Measurements from ENCODE around the gene SOX18.
A peak's percentile ranks its signal among the peaks of the same experiment; 100 is the strongest.

Gene SOX18

DNA sequence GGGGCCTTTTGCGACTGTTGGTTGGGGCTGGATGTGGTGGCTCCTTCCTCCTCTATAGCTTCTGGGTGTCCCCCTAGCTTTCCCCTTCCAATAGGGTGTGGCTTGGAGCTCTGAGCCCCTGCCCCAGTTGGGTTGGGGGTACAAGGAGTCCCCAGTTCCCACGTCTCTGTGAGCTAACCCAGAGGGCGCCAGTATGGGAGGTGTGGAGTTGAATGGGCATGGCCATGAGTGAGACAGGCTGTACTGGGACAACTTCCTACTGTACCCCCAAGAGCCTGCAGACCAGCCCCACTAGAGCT, 12.3 kb downstream of the SOX18 start:
- DNase-seq (ENCODE audit: low spot score) = no peak

DNA sequence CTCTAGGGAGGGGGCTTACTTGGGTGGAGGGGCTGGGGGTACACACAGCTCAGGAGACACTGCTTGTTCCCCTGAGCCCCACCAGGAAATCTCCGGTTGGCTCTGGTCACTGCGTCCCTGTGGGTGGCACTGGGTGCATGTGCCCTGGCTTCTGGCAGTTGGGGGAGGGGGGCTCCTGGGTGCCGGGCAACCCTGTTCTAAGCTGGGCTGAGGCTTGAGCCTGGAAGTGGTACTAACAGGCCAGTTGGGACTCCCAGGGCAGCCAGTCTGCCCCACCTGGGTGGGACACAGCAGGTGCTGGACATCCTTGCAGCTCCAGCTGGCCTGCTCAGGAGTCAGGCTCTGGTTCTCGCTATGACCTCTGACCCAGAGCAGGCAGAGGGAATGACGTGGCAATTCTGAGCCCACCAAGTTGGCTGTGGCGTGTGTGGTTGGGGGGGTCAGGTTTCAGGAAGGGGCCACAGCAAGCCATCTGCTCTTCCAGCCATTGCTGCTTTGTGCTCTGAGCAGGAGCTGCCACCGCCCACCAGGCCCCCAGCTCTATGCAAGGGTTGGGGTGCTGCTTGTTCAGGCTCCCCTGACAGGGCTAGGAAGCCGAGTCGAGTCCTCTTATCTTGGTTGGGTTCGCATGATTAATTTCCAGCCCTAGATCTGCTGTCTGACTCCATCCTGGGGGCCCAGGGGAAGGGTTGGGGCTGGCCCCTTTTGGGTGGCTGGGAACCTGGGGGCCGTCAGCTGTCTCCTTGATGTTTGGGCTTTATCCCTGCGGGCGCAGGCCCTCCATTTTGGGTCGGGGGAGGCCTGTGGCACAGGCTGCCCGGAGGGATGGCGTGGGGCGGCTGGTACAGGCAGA, 12.9 kb downstream of the SOX18 start:
- DNase-seq (ENCODE audit: low spot score) = no peak

DNA sequence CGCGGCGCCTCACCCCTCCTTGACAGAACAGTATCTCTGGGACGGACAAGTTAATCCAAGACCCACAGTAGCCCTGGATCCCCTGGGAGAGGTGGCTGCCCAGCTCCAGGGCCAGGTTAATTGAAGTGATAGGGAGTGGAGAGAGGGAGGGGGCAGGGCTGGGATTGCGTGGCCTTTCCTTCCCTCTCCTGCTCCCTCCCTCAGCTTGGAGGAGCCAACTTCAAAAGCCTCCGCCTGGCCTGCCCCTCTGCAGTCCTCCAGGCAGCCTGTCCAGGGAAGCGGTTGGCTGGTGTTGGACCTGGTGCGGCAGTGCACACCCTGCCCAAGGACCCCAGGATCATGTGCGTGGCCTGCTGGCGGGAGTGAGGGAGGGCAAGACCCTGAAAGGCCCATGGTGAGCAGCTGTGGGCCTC, 13.5 kb downstream of the SOX18 start, which contains the start of gene C20orf204:
Gene C20orf204, plus strand, starts transcription at position 250 of the 413 bp plus-strand sequence. Its CDS starts 142 bp downstream, at position 392.
- DNase-seq (ENCODE audit: low spot score) = no peak

DNA sequence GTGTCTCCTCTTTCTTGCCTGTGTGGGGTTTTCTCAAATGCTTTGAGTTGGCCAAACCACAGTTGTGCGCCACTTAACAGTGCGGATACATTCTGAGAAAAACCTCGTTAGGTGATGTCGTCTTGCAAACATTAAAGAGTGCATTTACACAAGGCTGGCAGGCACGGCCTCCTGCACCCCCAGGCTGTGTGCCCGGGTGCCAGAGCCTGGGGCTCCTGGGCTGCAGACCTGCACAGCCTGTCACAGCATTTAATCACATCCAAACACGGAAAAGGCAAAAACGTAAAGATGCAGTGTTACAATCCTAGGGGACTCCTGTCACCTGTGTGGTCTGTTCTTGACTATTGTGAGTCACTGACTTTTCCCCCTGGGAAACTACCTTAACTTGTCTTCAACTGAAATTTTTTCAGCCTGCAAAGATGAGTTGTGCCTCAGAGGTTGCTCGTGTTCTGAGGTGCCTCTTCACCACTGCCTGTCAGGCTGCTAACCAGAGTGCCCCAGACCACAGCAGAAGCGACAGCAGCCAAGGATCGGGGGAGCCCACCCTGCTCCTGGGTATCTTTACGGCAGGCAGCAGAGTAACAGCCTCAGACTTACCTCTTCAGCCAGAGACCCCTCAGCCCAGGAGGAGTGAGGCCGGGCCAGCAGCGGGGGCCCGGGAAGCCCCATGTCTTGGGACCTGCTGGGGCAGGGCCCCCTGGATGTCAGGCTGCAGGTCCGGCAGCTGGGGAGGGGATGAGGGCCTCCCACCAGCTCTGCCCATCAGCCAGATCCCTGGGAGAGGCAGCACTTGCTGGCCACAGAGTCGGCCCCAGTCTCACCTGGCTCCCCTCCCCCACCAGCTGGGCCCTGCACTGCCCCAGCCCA, 14.1 kb downstream of the SOX18 start:
- DNase-seq (ENCODE audit: low spot score) = no peak

DNA sequence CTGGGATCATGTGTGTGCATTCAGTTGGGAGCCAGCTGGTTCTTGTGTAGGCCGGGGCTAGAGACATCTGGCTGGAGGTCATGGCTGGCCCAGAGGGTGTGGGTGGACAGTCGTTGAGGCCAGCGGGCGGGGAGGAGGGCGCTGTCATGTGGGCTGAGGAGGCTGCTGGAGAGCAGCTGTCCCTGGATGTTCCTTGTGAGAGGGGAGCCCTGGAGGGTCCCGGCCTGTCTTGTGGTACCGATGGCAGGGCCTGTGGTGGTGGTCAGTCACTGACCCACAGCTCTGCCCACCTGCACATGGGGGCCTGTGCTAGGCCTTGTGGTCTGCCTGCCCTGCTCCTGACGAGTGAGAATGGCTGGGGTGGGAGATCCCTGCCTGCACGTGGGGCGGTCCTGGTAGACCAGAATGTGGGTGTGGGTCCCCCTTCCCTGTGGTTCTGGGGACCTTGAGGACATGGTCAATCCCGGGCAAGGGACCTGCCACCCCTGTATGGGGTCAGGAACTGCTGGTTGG, 15.4 kb downstream of the SOX18 start:
- peak; percentile 56 for DNase-seq (ENCODE audit: low spot score)

DNA sequence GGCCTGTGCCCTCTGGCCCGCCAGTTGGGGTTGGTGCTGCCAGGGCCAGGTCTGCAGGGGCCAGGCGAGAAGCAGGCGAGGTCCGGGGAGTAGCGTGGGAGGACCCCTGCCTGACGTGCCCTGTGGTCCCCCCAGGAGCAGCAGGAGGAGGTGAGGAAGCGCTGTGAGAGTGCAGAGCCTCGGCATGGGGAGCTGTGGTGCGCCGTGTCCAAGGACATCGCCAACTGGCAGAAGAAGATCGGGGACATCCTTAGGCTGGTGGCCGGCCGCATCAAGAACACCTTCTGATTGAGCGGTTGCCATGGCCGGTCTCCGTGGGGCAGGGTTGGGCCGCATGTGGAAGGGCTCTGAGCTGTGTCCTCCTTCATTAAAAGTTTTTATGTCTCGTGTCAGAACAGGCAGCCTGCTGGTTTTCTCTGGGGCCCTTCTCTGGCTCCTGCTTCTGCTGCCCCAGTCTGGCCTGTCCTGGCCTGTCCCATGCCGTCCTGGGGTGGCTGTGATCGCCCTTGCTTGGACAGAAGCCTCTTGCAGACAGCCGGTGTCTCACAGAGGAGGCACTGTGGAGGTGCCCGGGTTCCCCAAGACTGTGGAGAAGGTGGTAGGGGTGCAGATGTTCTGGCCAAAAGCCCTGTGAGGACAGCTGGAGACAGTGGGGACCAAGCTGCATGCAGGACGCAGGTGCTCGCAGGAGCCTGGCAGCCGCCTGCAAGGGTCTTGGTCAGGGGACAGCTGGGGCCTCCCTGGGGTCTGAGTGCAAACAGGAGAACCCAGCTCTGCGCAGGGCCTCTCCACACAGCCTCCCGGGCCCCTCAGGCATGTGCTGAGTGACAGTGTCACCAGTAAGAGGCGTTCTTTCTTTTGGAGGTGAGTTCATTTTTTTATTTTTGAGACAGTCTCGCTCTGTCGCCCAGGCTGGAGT, 16.5 kb downstream of the SOX18 start:
- DNase-seq (ENCODE audit: low spot score) = no peak

DNA sequence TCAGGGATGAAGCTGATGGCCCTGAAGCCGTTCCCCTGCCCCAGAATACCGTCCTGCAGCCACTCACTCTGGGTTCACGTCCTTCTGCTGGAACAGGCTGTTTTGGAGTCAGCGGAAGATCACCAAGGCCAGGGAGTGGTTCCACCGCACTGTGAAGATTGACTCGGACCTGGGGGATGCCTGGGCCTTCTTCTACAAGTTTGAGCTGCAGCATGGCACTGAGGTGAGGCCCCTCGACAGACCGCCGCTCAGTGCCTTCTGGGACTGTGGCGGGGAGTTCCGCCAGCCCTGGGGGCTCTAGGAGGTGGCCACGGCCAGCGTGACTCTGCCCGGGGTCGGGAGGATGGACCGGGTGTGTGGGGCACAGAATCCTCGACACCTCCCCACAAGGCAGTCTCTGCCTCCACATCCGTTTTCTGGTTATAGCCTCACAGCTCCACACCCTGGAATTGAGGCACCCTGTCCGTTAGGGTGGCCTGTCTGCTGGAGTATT, 17.6 kb downstream of the SOX18 start:
- no peak for DNase-seq (ENCODE audit: low spot score)

DNA sequence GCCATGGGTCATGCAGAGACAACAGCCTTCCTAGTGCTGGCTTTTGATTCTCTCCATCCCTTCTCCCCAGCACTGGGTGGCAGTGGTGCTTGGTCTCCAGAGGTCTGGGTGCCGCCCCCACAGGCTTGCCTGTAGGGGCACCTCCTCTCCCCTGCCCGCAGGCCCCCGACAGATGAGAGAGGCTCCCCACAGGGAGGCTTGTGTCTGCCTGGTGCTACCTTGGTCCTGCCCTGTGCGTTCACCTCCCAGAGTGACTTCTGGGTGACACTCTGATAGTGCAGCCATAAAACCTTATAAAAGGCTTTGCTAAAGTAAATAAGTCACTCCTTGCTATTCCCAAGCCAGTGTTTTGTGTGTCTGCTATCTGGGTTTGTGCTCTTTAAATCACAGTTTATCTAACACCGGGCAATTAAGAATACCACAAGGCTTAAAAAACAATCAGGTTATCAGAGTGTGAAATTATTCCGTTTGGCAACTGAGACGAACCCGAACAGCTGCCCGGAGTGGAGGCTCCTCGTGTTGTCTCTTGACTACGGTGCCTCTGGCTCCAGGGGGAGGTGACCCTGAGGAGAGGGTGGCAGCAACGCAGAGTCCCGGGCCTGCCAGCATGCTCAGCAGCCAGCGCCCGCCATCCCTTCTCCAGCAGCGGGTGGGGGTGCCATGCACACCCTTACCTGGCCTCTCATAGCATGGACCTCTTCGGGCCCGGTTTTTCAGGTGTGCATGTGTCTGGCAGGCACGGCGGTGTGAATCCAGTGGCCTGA, 18.9 kb downstream of the SOX18 start:
- DNase-seq (ENCODE audit: low spot score) = no peak

DNA sequence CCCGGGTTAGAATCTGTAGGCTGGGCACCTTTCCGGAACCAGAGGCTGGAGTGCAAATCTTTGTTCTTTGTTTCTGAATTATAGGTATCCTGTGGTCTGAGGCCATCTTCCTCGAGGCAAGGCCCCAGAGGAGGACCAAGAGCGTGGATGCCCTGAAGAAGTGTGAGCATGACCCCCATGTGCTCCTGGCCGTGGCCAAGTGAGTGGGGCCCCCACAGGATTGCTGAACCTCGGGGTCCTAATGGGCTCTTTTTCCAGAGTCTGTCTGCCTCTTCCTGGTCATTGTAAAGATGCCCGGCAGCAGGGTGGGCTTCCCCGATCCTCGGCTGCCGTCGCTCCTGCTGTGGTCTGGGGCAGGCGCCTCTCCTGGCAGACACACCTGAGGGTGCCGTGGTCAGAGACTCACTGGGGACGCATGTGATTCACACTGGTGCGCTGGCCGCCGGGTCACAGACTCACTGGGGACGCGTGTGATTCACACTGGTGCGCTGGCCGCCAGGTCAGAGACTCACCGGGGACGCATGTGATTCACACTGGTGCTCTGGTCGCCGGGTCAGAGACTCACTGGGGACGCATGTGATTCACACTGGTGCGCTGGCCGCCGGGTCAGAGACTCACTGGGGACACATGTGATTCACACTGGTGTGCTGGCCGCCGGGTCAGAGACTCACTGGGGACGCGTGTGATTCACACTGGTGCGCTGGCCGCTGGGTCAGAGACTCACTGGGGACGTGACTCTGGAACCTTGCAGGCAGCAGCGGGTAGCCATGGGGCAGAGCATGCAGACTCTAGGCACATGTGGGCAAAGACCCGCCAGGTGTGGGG, 19.9 kb downstream of the SOX18 start:
- DNase-seq (ENCODE audit: low spot score) = no peak

DNA sequence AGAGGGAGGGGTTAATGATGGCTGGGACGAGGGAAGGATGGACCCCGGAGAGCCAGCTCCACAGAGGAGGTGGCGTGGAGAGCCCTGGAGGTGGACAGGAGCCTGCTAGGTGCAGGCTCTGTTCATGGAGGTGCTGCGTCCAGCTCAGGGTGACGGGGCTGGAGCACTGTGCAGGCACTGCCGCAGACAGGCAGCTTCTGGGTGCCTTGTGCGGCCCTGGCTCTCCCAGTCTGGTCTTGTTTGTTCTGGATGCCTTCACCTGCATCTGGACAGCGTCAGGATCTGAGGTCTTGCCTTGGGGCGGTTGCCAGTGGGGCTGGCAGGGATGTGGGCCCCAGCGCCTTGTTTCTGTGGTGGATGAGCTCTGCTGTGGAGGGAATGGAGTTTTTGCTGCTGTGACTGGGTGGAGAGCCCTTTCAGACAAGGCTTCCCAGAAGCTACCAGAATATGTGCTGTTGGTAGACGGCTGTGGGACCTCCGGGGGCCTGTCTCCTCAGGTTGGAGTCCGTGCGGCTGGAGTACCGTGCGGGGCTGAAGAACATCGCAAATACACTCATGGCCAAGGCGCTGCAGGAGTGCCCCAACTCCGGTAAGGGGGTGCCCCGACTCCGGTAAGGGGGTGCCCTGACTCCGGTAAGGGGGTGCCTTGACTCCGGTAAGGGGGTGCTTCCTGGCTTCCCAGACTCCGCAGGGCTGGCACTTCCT, 21.3 kb downstream of the SOX18 start:
- DNase-seq (ENCODE audit: low spot score) = no peak

DNA sequence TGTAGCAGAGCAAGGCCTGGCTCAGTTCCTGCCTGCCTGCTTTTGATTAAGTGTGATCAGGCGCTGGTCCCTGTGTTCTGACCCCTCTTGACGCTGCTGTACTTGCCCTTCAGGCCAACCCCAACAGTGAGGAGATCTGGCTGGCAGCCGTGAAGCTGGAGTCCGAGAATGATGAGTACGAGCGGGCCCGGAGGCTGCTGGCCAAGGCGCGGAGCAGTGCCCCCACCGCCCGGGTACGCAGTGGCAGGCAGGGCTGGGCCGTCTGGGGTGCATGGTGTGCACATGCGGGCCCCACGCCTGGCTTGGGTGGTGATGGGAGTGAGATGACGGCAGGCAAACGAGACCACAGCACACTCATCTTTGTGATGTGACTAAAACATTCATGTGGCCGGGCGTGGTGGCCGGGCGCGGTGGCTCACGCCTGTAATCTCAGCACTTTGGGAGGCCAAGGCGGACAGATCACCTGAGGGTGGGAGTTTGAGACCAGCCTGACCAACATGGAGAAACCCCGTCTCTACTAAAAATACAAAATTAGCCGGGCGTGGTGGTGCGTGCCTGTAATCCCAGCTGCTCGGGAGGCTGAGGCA, 23.5 kb downstream of the SOX18 start:
- no peak for DNase-seq (ENCODE audit: low spot score)

DNA sequence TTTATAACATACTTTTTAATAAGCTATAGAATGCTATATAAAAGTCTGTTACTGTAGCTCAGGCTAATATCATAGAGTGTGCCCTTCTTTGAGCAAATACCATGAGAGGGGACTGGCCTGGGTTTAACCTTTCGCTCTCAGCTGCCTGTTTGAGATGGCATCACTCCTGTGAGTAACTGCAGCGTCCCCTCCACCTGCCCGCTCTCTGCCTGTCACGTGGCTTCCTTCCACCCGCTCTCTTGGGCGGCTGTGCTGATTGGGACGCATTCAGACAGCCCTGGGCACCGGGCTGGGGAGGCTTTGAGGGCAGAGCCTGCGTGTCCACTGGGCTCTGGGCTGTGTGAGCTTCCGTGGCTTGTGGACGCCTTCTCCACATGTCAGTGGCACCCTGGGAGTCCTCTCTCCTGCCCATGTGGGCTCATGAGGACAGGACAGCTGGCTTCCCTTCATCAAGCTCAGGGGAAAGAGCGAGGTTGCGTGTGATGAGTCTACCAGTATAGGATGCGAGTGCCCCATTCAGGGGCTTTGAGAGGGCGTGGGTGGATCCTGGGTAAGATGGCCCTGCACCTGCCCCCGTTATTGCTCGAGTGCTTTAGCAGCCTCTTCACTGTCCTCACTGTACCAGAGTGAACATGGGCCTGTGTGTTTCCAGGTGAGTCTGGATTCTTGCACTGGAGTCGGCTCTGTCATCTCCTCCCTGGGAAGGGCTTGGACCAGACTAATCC, 24.2 kb downstream of the SOX18 start:
- no peak for DNase-seq (ENCODE audit: low spot score)

DNA sequence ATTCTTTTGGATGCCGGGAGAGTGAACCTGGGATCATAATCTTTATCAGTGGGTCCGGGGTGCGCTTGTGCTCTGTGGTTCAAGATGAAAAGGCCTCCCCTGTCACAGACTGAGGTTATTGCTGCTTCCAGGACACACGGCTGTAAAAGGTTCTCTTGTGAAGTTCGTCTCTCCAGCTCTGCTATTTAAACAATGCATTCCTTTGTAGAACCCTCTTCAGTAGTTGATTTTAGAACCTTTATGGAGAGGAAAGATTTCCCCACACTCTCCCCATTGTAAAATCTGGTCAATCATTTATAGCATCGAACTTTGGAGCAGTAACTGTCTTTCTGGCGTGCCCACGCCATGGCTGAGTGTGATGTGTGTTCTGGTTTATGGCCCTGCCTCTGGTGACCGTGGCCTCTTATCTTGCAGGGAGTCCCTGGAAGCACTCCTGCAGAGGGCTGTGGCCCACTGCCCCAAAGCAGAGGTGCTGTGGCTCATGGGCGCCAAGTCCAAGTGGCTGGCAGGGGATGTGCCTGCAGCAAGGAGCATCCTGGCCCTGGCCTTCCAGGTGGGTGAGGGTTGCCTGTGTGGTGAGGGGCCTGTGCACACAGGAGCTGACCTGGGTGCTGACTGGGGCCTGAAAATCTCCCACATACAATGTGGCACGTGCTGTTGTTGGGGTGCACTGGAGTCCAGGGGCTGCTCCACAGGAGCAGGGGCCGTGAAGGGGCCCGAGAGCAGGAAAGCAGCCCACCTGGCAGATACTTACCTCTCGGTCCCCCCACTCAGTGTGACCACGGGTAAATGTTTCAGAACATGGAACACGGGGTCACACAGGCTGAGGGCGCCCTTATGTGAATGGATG, 25.1 kb downstream of the SOX18 start:
- DNase-seq (ENCODE audit: low spot score) = no peak

DNA sequence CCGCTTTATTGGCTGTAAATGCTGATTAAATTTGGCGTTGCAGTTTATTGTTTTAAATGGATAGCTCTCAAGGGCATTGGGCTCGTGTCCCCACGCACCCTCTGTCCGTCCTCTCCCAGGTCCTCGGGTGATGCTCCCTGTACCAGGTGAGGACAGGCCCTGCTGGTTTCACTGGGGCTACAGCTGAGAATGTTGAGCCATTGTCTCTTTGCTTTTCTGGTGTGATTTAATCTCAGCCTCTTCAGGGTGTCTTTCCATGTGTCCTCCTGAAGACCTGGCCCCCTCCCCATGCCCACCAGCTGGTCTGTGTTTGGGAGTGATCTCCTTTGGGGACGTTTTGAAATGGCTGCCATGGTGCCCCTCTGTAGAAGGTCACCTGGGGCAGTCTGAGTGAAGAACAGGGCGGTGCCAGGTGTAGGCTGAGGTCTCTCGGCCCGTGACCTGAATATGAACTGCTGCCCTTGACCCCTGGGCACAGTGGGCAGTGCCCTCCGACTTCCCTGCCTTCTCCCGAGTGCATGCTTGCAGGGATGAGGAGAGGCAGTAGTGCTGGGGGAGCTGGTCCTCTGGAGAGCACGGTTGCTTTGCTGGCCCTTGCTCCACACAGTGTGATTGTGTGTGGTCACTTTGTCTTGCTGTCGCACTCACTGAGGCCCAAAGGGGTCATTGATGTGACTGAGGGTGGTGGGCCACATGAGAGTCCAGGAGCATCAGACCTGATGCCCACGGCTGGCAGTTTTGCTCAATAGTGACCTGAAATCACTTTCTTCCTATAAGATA, 25.9 kb downstream of the SOX18 start:
- DNase-seq (ENCODE audit: low spot score) = no peak

DNA sequence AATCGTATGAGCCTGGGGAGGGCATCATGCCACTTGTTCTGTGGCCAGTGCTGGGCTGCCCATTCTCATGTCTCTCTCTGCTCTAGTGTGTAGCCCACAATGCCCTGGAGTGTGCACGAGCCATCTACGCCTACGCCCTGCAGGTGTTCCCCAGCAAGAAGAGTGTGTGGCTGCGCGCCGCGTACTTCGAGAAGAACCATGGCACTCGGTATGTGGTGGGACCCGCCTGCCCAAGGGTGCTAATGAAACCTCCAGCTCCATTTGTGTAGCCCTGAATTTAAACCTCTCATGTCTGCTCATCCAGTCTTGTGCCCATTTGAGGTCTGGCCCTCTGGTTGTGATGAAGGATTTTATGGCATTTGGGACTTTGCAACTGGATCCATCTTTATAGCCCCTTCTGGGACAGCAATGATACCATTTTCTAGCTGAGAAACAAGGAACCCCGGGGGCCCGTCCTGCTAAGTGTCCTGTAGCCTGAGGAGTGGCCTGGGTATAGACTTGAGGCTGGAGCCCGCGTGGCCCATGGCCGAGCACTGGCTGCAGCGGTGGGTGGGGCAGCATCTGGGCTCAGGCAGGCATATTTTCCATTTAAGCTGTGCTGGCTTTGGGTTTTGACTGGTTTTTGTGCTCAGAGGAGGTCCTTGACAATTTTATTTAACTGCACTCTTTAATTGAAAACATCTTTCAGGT, 26.6 kb downstream of the SOX18 start:
- no peak for DNase-seq (ENCODE audit: low spot score)

Data from AG20443 (cell line).